ENCODE measurements around the gene FNDC3B.

FNDC3B gene

DNA sequence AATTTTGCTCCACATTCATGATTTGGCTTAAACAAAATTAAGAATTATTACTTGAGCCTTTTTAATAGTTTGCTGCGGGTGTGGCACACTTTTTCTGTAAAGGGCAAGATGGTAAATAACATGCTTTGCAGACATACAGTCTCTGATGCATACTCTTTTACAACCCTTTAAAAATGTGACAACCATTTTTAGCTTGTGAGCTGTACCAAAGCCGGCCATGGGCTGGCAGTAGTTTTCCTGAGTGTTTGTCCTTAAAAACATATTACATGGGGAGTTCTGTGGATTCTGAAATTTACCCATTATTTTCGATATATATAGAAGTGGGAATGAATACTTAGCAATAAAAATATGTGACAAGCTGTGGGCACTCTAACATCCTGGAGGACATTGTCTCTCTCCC lies 163.4 kb downstream of the FNDC3B start:
- DNase-seq (ENCODE audit: low spot score) = no peak
- in situ Hi-C loops (cut with MboI; ENCODE audit: low pct_unique_long_range_greater_than_20kb, low sequenced_read_pairs, unreplicated experiment) = no loop called here
- TF ChIP-seq, protein P1, sequence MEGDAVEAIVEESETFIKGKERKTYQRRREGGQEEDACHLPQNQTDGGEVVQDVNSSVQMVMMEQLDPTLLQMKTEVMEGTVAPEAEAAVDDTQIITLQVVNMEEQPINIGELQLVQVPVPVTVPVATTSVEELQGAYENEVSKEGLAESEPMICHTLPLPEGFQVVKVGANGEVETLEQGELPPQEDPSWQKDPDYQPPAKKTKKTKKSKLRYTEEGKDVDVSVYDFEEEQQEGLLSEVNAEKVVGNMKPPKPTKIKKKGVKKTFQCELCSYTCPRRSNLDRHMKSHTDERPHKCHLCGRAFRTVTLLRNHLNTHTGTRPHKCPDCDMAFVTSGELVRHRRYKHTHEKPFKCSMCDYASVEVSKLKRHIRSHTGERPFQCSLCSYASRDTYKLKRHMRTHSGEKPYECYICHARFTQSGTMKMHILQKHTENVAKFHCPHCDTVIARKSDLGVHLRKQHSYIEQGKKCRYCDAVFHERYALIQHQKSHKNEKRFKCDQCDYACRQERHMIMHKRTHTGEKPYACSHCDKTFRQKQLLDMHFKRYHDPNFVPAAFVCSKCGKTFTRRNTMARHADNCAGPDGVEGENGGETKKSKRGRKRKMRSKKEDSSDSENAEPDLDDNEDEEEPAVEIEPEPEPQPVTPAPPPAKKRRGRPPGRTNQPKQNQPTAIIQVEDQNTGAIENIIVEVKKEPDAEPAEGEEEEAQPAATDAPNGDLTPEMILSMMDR (IDR thresholded peaks at IDR 0.05; ENCODE audit: extremely low read depth, insufficient read depth, missing control alignments) = no peak

DNA sequence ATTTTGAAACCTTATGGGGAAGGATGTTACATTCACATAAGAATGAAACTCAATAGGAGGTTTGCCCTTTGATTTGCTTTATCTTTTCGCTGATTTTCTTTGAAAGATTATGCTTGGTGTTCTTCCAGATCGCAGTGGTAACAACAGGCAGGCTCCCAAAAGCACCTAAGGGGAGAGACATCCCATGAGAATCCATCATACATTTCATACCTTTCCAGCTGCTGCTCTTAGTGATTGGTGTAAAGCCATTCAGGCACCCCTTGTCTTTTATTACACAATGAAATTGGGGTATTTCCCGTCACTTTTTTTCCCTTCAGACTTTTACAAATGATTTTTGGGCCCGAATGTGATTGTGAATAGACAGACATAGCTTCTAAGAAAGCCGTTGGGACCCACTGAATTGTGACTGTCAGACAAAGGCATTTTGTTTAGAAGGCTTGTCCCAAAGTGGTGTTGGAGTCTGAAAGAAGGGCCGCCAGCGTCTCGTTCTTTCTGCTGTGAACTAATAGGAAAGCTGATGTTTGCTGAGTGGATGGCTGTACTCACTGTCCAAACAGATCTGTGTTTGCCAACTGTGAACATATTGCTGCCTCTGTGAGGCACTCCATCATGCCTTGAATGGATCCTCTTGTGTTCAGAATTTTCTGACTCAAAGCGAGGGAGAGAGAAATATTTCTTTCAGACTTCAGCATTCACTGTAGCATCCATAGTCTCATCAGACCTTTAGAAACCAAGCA lies 164.3 kb downstream of the FNDC3B start:
- in situ Hi-C loops (cut with MboI; ENCODE audit: low pct_unique_long_range_greater_than_20kb, low sequenced_read_pairs, unreplicated experiment) = no loop called here
- TF ChIP-seq, protein P1 (IDR thresholded peaks at IDR 0.05; ENCODE audit: extremely low read depth, insufficient read depth, missing control alignments) = no peak
- no peak for DNase-seq (ENCODE audit: low spot score)

DNA sequence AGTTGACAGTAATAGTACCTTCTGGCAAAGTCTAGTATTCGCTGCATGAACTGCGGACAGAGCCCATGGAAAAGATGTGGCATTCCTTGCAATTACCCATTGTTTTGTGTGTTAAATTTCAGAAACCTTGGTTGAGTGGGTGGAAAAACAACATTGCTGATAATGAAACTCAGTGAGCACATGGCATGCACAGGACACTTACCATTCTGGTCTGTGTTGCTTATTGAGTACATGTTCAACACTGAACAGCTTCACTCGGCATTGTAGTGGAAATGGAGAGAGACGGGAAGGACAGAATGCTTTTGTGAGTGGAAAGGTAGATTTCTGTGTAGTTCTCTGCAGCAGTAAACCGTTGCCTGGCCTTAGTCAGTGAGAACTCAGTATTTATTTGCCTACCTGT lies 165.3 kb downstream of the FNDC3B start:
- DNase-seq (ENCODE audit: low spot score) = no peak
- in situ Hi-C loops (cut with MboI; ENCODE audit: low pct_unique_long_range_greater_than_20kb, low sequenced_read_pairs, unreplicated experiment) = no loop called here
- TF ChIP-seq, protein P1 (IDR thresholded peaks at IDR 0.05; ENCODE audit: extremely low read depth, insufficient read depth, missing control alignments) = no peak

DNA sequence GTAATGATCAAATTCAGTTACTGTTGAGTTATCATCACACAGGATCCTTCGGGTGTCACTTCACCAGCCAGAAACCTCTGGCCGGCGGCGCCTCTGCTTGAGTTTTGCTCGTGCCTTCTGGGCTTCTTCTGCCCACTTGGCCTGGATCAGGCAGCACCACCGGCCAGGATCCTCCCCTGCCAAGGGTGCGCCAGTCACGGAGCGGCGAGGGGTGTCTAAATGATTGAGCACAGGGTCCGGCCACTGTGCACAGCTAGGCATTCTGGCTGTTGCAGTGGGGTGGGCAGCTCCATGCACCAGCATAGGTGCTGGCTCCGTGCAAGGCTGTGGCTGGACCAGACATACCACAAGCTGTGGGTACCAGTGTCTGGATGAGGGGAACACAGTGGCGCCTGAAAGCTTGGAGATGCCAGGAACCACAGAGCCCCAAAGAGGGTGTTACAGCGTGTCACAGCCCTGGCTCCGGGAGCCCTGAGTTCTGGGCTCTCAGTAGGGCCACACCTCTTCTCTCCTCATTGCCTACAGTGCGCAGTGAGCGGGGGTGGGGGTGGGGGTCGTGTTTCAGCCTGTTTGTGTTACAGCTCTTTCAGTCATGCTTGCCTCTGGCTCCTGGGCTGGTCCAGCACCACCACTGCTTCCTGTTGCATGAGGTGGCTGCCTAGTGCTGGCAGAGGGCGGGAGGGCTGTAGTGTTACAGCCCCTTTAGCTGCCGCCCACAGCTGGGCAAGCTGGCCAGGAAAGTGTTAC lies 169.4 kb downstream of the FNDC3B start:
- TF ChIP-seq, protein P1 (IDR thresholded peaks at IDR 0.05; ENCODE audit: extremely low read depth, insufficient read depth, missing control alignments) = no peak
- in situ Hi-C loops (cut with MboI; ENCODE audit: low pct_unique_long_range_greater_than_20kb, low sequenced_read_pairs, unreplicated experiment) = no loop called here
- no peak for DNase-seq (ENCODE audit: low spot score)

DNA sequence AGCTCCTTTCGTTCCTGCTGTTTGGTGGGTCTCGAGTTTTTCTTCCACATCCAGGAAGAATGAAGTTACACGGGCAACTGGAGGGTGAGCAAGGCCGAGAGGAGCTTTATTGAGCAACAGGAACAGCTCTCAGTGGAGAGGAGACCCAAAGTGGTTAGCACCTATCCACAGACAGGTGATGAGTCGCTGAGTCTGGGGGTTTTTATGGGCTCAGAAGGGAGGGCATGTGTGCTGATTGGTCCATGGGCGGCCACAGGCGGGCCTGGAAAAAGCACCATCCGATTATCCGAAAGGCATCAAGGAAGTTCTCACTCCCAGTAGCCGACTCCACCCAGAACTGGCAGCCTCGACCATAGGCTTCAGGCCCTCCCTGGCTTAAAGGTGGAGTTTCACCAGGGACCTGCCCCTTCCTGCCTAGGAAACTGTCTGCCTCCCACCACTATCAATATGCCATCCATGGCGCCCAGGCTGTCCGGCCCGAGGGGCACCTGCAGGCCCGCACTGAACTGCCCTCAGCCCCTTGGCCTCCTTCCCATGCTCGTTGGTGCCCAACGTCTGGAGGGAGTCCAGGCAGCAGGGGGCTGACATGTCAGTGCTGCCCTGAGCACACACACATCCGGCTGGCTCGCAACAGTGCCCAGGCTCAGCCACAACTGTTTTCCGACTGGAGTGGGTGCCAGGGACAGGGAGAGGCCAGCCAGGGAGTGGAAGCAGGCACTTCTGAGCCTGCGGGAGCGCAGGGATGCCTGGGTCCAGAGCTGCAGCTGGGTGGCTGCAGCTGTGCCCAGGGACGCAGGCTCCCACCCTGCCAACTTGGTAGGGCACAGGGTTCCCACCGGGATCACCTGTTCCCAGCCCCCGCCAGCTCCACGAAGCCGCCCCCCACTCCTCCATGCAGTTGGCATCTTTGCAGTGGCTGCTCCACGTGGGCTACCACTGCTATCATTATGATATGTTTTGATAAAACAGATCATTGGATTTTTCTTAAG lies 170.2 kb downstream of the FNDC3B start:
- no peak for DNase-seq (ENCODE audit: low spot score)
- TF ChIP-seq, protein P1 (IDR thresholded peaks at IDR 0.05; ENCODE audit: extremely low read depth, insufficient read depth, missing control alignments) = no peak
- in situ Hi-C loops (cut with MboI; ENCODE audit: low pct_unique_long_range_greater_than_20kb, low sequenced_read_pairs, unreplicated experiment) = no loop called here

DNA sequence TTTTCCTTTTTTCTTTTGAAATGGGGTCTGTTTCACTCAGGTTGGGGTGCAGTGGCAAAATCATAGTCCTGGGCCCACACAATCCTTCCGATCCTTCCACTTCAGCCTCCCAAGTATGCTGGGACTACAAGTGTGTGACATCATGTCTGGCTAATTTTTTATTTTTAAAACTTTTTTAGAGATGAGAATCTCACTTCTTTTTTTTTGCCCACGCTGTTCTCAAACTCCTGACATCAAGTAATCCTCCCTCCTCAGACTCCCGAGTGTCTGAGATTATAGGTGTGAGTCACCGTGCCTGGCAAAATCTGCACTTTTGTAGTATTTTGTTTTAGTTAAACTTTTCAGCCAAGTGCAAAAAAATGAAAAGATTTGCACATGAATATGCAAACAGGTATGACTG lies 171.0 kb downstream of the FNDC3B start:
- no peak for DNase-seq (ENCODE audit: low spot score)
- TF ChIP-seq, protein P1 (IDR thresholded peaks at IDR 0.05; ENCODE audit: extremely low read depth, insufficient read depth, missing control alignments) = no peak
- in situ Hi-C loops (cut with MboI; ENCODE audit: low pct_unique_long_range_greater_than_20kb, low sequenced_read_pairs, unreplicated experiment) = no loop called here

Data from GM13977 (cell line).